Activated T-cell treated with anti-CD3 and anti-CD28 coated beads, Interleukin-2, amount 50 U/mL, for 24 hours (primary cell): Measurements from ENCODE around the gene ANXA11.
"Not testable (repeated sequence)": the region's sequence is repeated elsewhere in the genome, so short reads cannot be mapped to it uniquely, and the experiment has no call there.

ENCODE experiments used
- DNase-seq: peaks from one replicate; pipeline ENCODE4 v3.0.0-alpha.2; 2020
- H3K27ac Mint-ChIP-seq: 2 replicates; pipeline ENCODE4 v1.8.0; 2020; ENCODE audit warnings: mild to moderate bottlenecking, mixed read lengths
- H3K27me3 Mint-ChIP-seq: 2 replicates; pipeline ENCODE4 v1.8.0; 2020; ENCODE audit warnings: mixed read lengths
- H3K36me3 Mint-ChIP-seq: 2 replicates; pipeline ENCODE4 v1.8.0; 2020; ENCODE audit warnings: low read depth, mixed read lengths
- H3K4me1 Mint-ChIP-seq: 2 replicates; pipeline ENCODE4 v1.8.0; 2020; ENCODE audit warnings: low read depth, mixed read lengths
- H3K4me3 Mint-ChIP-seq: 2 replicates; pipeline ENCODE4 v1.8.0; 2020; ENCODE audit warnings: mild to moderate bottlenecking, moderate library complexity, mixed read lengths
- H3K9me3 Mint-ChIP-seq: 2 replicates; pipeline ENCODE4 v1.8.0; 2020; ENCODE audit warnings: mixed read lengths

The ANXA11 gene

GRCh38 chr10:80141696-80142460 is 63.5 kb downstream of the ANXA11 start:
- Mint-ChIP-seq H3K36me3 (no peaks in the 10 kb centered on the region), H3K27ac (no peak overlapping the region), H3K9me3 (no peaks in the 10 kb centered on the region), H3K4me1 (peaks cover 21% of the 10 kb centered on the region), H3K4me3 (no peak overlapping the region), H3K27me3 (peaks cover 28% of the 10 kb centered on the region)
- no peak for DNase-seq

GRCh38 chr10:80140251-80140650 is 65.1 kb downstream of the ANXA11 start:
- H3K27me3 Mint-ChIP-seq = peaks cover 28% of the 10 kb centered on the region
- H3K36me3 Mint-ChIP-seq = no peaks in the 10 kb centered on the region
- H3K4me1 Mint-ChIP-seq = peaks cover 15% of the 10 kb centered on the region
- no peak overlapping the region for H3K4me3 Mint-ChIP-seq
- no peak overlapping the region for H3K27ac Mint-ChIP-seq
- no peaks in the 10 kb centered on the region for H3K9me3 Mint-ChIP-seq
- no peak for DNase-seq

- Mint-ChIP-seq H3K4me1 (peaks cover 7% of the 10 kb centered on the region), H3K27ac (no peak overlapping the region), H3K27me3 (peaks cover 34% of the 10 kb centered on the region), H3K36me3 (no peaks in the 10 kb centered on the region), H3K4me3 (no peak overlapping the region), H3K9me3 (no peaks in the 10 kb centered on the region)
- DNase-seq = no peak
These were observed 66.1 kb downstream of the ANXA11 start for GRCh38 chr10:80139265-80139664.

- no peak for DNase-seq
- no peak overlapping the region for H3K4me3 Mint-ChIP-seq
- peaks cover 45% of the 10 kb centered on the region for H3K27me3 Mint-ChIP-seq
- no peaks in the 10 kb centered on the region for H3K36me3 Mint-ChIP-seq
- H3K27ac Mint-ChIP-seq = no peak overlapping the region
- H3K4me1 Mint-ChIP-seq = peaks cover 2% of the 10 kb centered on the region
- H3K9me3 Mint-ChIP-seq = no peaks in the 10 kb centered on the region
These were observed 67.4 kb downstream of the ANXA11 start for GRCh38 chr10:80137920-80138319.

GRCh38 chr10:80137031-80137862 is 68.1 kb downstream of the ANXA11 start:
- H3K9me3 Mint-ChIP-seq = no peaks in the 10 kb centered on the region
- no peak overlapping the region for H3K4me3 Mint-ChIP-seq
- H3K36me3 Mint-ChIP-seq = no peaks in the 10 kb centered on the region
- H3K27ac Mint-ChIP-seq = no peak overlapping the region
- H3K27me3 Mint-ChIP-seq = peaks cover 48% of the 10 kb centered on the region
- peaks cover 4% of the 10 kb centered on the region for H3K4me1 Mint-ChIP-seq
- DNase-seq = no peak

GRCh38 chr10:80136134-80136571 is 69.2 kb downstream of the ANXA11 start:
- H3K27ac Mint-ChIP-seq = no peak overlapping the region
- no peak for DNase-seq
- no peaks in the 10 kb centered on the region for H3K9me3 Mint-ChIP-seq
- H3K4me3 Mint-ChIP-seq = no peak overlapping the region
- peaks cover 4% of the 10 kb centered on the region for H3K4me1 Mint-ChIP-seq
- H3K36me3 Mint-ChIP-seq = no peaks in the 10 kb centered on the region
- peaks cover 56% of the 10 kb centered on the region for H3K27me3 Mint-ChIP-seq

- not testable (repeated sequence) for H3K9me3 Mint-ChIP-seq, H3K4me3 Mint-ChIP-seq, H3K27ac Mint-ChIP-seq, DNase-seq, H3K36me3 Mint-ChIP-seq, H3K4me1 Mint-ChIP-seq
- H3K27me3 Mint-ChIP-seq = peaks cover 47% of the 10 kb centered on the region
These were observed 71.7 kb downstream of the ANXA11 start for GRCh38 chr10:80133687-80134086.

GRCh38 chr10:80133206-80133605 is 72.1 kb downstream of the ANXA11 start:
- Mint-ChIP-seq H3K36me3 (no peaks in the 10 kb centered on the region), H3K4me1 (peaks cover 4% of the 10 kb centered on the region), H3K4me3 (no peak overlapping the region), H3K27ac (no peak overlapping the region), H3K9me3 (no peaks in the 10 kb centered on the region), H3K27me3 (peaks cover 43% of the 10 kb centered on the region)
- no peak for DNase-seq

- no peak for DNase-seq
- Mint-ChIP-seq H3K9me3 (no peaks in the 10 kb centered on the region), H3K27ac (no peak within 1 kb of the TSS), H3K36me3 (no peaks in the 10 kb centered on the region), H3K4me1 (peaks cover 4% of the 10 kb centered on the region), H3K27me3 (peaks cover 40% of the 10 kb centered on the region), H3K4me3 (no peak within 1 kb of the TSS)
These were observed 72.8 kb downstream of the ANXA11 start, which contains the start of gene PLAC9 for GRCh38 chr10:80132299-80133139. Gene PLAC9 (plus strand): TSS chr10:80132730. CDS start chr10:80132763, 33 bp downstream.

GRCh38 chr10:80131499-80131901 is 73.8 kb downstream of the ANXA11 start:
- Mint-ChIP-seq H3K9me3 (no peaks in the 10 kb centered on the region), H3K36me3 (no peaks in the 10 kb centered on the region), H3K27me3 (peaks cover 36% of the 10 kb centered on the region), H3K27ac (no peak overlapping the region), H3K4me1 (peaks cover 4% of the 10 kb centered on the region), H3K4me3 (no peak overlapping the region)
- DNase-seq = no peak

- no peaks in the 10 kb centered on the region for H3K36me3 Mint-ChIP-seq
- H3K27ac Mint-ChIP-seq = no peak overlapping the region
- H3K4me3 Mint-ChIP-seq = no peak overlapping the region
- H3K27me3 Mint-ChIP-seq = peaks cover 12% of the 10 kb centered on the region
- no peak for DNase-seq
- no peaks in the 10 kb centered on the region for H3K4me1 Mint-ChIP-seq
- no peaks in the 10 kb centered on the region for H3K9me3 Mint-ChIP-seq
These were observed 78.5 kb downstream of the ANXA11 start for GRCh38 chr10:80126876-80127275.

GRCh38 chr10:80122746-80123145 is 82.6 kb downstream of the ANXA11 start:
- Mint-ChIP-seq H3K27ac (no peak overlapping the region), H3K9me3 (no peaks in the 10 kb centered on the region), H3K27me3 (peaks cover 8% of the 10 kb centered on the region), H3K4me1 (no peaks in the 10 kb centered on the region), H3K36me3 (no peaks in the 10 kb centered on the region), H3K4me3 (no peak overlapping the region)
- DNase-seq = no peak

GRCh38 chr10:80122110-80122710 is 83.1 kb downstream of the ANXA11 start:
- no peak overlapping the region for H3K4me3 Mint-ChIP-seq
- no peak overlapping the region for H3K27ac Mint-ChIP-seq
- no peak for DNase-seq
- no peaks in the 10 kb centered on the region for H3K9me3 Mint-ChIP-seq
- no peaks in the 10 kb centered on the region for H3K4me1 Mint-ChIP-seq
- no peaks in the 10 kb centered on the region for H3K36me3 Mint-ChIP-seq
- peaks cover 8% of the 10 kb centered on the region for H3K27me3 Mint-ChIP-seq

- H3K36me3 Mint-ChIP-seq = no peaks in the 10 kb centered on the region
- H3K9me3 Mint-ChIP-seq = no peaks in the 10 kb centered on the region
- H3K4me1 Mint-ChIP-seq = no peaks in the 10 kb centered on the region
- H3K27ac Mint-ChIP-seq = no peak overlapping the region
- peaks cover 8% of the 10 kb centered on the region for H3K27me3 Mint-ChIP-seq
- no peak overlapping the region for H3K4me3 Mint-ChIP-seq
- no peak for DNase-seq
These were observed 86.7 kb downstream of the ANXA11 start for GRCh38 chr10:80118669-80119068.
